Stimulated activated CD8-positive, alpha-beta memory T cell treated with anti-CD3 and anti-CD28 coated beads, Interleukin-15, amount 100 ng/mL, for 48 hours (primary cell): ENCODE results near the gene DNAH6.
"Not testable (repeated sequence)": the region's sequence is repeated elsewhere in the genome, so short reads cannot be mapped to it uniquely, and the experiment has no call there.

Experiments used
- DNase-seq, 2 donors: peaks; one replicate each; pipeline ENCODE4 v3.0.0-alpha.2; 2020; ENCODE audit warnings: low read depth in 2 of 2

DNAH6 gene

GRCh38 chr2:84511024-84511423 lies 5.3 kb upstream of the DNAH6 start:
- DNase-seq = not testable (repeated sequence)

GRCh38 chr2:84515788-84516187 lies 510 bp upstream of the DNAH6 start:
- no peak for DNase-seq

- DNase-seq = no peak
Measured at GRCh38 chr2:84519332-84519957, 3.1 kb downstream of the DNAH6 start.

GRCh38 chr2:84526562-84526961 lies 10.3 kb downstream of the DNAH6 start:
- DNase-seq = no peak

- no peak for DNase-seq
Measured at GRCh38 chr2:84527137-84528129, 11.1 kb downstream of the DNAH6 start.

GRCh38 chr2:84532291-84532690 lies 16.0 kb downstream of the DNAH6 start:
- DNase-seq = no peak

- no peak for DNase-seq
Measured at GRCh38 chr2:84534225-84534624, 17.9 kb downstream of the DNAH6 start.

GRCh38 chr2:84537251-84537650 lies 21.0 kb downstream of the DNAH6 start:
- no peak for DNase-seq

- DNase-seq = no peak
Measured at GRCh38 chr2:84539729-84540128, 23.4 kb downstream of the DNAH6 start.

- no peak for DNase-seq
Measured at GRCh38 chr2:84545005-84545404, 28.7 kb downstream of the DNAH6 start.

- DNase-seq = no peak
Measured at GRCh38 chr2:84546551-84546950, 30.3 kb downstream of the DNAH6 start.

GRCh38 chr2:84548303-84548702 lies 32.0 kb downstream of the DNAH6 start:
- no peak for DNase-seq

GRCh38 chr2:84550916-84551315 lies 34.6 kb downstream of the DNAH6 start:
- DNase-seq = no peak

- DNase-seq = not testable (repeated sequence)
Measured at GRCh38 chr2:84551526-84551925, 35.2 kb downstream of the DNAH6 start.

GRCh38 chr2:84556190-84556589 lies 39.9 kb downstream of the DNAH6 start:
- no peak for DNase-seq

- DNase-seq = no peak
Measured at GRCh38 chr2:84559838-84560237, 43.5 kb downstream of the DNAH6 start.

GRCh38 chr2:84579661-84580060 lies 63.4 kb downstream of the DNAH6 start:
- DNase-seq = no peak

GRCh38 chr2:84603911-84604310 lies 87.6 kb downstream of the DNAH6 start:
- no peak for DNase-seq

GRCh38 chr2:84613082-84613481 lies 96.8 kb downstream of the DNAH6 start:
- DNase-seq = no peak

- DNase-seq = no peak
Measured at GRCh38 chr2:84619794-84620371, 103.6 kb downstream of the DNAH6 start.

- no peak for DNase-seq
Measured at GRCh38 chr2:84628486-84628885, 112.2 kb downstream of the DNAH6 start.

GRCh38 chr2:84629550-84629949 lies 113.3 kb downstream of the DNAH6 start:
- no peak for DNase-seq

GRCh38 chr2:84631047-84631446 lies 114.7 kb downstream of the DNAH6 start:
- no peak for DNase-seq
